GM19025 (cell line): ENCODE data around the gene KRTAP6-1.

Source experiments
- ATAC-seq: cut with Tn5 transposase; IDR thresholded peaks from one replicate; pipeline ENCODE4 v1.9.1; 2021; ENCODE audit warnings: mild to moderate bottlenecking, low read depth, moderate library complexity; ENCODE audit not compliant: unreplicated experiment

The KRTAP6-1 gene

GRCh38 chr21:30613836-30614235 lies at the start of gene KRTAP6-1:
Gene KRTAP6-1 (minus strand): TSS chr21:30613930. CDS start chr21:30613904, 26 bp downstream.
- ATAC-seq = no peak

- no peak for ATAC-seq
Measured at GRCh38 chr21:30652891-30653290, 39.2 kb upstream of the KRTAP6-1 start.

- no peak for ATAC-seq
Measured at GRCh38 chr21:30646904-30647414, 33.2 kb upstream of the KRTAP6-1 start.

- no peak for ATAC-seq
Measured at GRCh38 chr21:30642564-30642963, 28.8 kb upstream of the KRTAP6-1 start, which contains the start of gene KRTAP20-3. Gene KRTAP20-3 (plus strand): TSS chr21:30642864.

GRCh38 chr21:30638686-30639085 lies 25.0 kb upstream of the KRTAP6-1 start:
- ATAC-seq = no peak

GRCh38 chr21:30634906-30635305 lies 21.2 kb upstream of the KRTAP6-1 start, which contains the start of gene KRTAP20-2:
Gene KRTAP20-2 (plus strand): TSS chr21:30635206. CDS start chr21:30635264, 58 bp downstream.
- no peak for ATAC-seq

GRCh38 chr21:30629200-30629599 lies 15.5 kb upstream of the KRTAP6-1 start:
- ATAC-seq = no peak

GRCh38 chr21:30628109-30628508 lies 14.4 kb upstream of the KRTAP6-1 start:
- ATAC-seq = no peak

- no peak for ATAC-seq
Measured at GRCh38 chr21:30625449-30626165, 11.9 kb upstream of the KRTAP6-1 start.

- ATAC-seq = no peak
Measured at GRCh38 chr21:30623362-30623761, 9.6 kb upstream of the KRTAP6-1 start.

- ATAC-seq = no peak
Measured at GRCh38 chr21:30620522-30620921, 6.8 kb upstream of the KRTAP6-1 start, which contains the start of gene KRTAP20-4. Gene KRTAP20-4 (plus strand): TSS chr21:30620627.

- no peak for ATAC-seq
Measured at GRCh38 chr21:30620080-30620479, 6.3 kb upstream of the KRTAP6-1 start.

- ATAC-seq = no peak
Measured at GRCh38 chr21:30616125-30616524, 2.4 kb upstream of the KRTAP6-1 start, which contains the start of gene KRTAP20-1. Gene KRTAP20-1 (plus strand): TSS chr21:30616425. CDS start chr21:30616455, 30 bp downstream.

- ATAC-seq = no peak
Measured at GRCh38 chr21:30615199-30615598, 1.5 kb upstream of the KRTAP6-1 start.

- ATAC-seq = no peak
Measured at GRCh38 chr21:30612132-30612531, 1.6 kb downstream of the KRTAP6-1 start.

- ATAC-seq = no peak
Measured at GRCh38 chr21:30605968-30606367, 7.8 kb downstream of the KRTAP6-1 start.

GRCh38 chr21:30600787-30601186 lies 12.9 kb downstream of the KRTAP6-1 start, which contains the start of gene KRTAP22-1:
Gene KRTAP22-1 (plus strand): TSS chr21:30601087.
- ATAC-seq = no peak

- no peak for ATAC-seq
Measured at GRCh38 chr21:30598802-30599201, 14.9 kb downstream of the KRTAP6-1 start, which contains the start of gene KRTAP6-2. Gene KRTAP6-2 (minus strand): TSS chr21:30598902. CDS start chr21:30598874, 28 bp downstream.

GRCh38 chr21:30592140-30592539 lies 21.6 kb downstream of the KRTAP6-1 start, which contains the start of gene KRTAP6-3:
Gene KRTAP6-3 (plus strand): TSS chr21:30592440. CDS start chr21:30592446, 6 bp downstream.
- no peak for ATAC-seq

GRCh38 chr21:30590297-30590696 lies 23.4 kb downstream of the KRTAP6-1 start, which contains the start of gene KRTAP22-2:
Gene KRTAP22-2 (minus strand): TSS chr21:30590397.
- no peak for ATAC-seq

- no peak for ATAC-seq
Measured at GRCh38 chr21:30582870-30583269, 30.9 kb downstream of the KRTAP6-1 start.
